NCI-H1092 treated with DMSO at 0.1 percent for 48 hours (cell line): ENCODE measurements around the gene TCF3.

Experiments
- DNase-seq: peaks from one replicate; lab custom pipeline; 2025; lab: John Stamatoyannopoulos, UW

TCF3 gene

GRCh38 chr19:1560286-1560882 is 92.0 kb downstream of the TCF3 start:
- DNase-seq: no peak
